Cerebellar cortex (tissue), 1 donor: ENCODE results near the gene ANKRD12.
A peak's percentile ranks its signal among the peaks of the same experiment; 100 is the strongest.

Source experiments
- DNase-seq: peaks from one replicate; pipeline ENCODE4 v3.0.0-alpha.2; 2015; ENCODE audit warnings: low spot score

ANKRD12 gene

DNA sequence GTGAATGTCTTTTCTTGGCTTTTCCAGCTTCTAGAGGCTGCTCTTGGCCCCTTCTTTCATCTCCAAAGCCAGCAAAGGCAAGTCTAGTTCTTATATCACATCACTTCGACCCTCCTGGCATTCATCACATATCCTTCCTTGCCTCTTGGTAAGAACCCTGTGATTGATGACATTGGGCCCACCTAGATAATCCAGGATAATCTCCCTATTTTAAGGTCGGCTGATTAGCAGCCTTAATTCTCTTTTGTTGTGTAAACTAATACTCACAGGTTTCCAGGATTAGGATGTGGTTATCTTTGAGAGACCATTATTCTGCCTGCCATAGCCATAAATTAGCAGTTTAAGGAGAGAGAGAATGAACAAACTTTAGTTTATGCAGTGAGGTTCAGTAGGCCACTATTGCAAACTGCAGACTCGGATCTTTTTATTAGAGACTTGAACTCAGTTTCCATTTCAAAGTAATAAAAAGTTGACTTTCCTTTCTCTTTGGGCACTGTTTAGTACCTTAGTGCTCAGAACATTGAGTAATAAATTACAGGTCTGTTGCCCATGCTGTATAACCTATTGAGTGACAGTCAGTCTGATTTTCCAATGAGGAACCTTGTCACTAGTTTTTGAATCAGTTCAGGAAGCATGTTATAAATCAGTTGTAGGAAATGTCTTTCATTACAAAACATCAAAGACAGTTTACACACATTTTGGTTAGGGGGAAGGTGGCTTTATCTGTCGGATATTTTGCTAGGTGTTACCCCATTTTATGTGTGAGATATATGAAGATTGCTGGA is 29.6 kb upstream of the ANKRD12 start:
- no peak for DNase-seq

DNA sequence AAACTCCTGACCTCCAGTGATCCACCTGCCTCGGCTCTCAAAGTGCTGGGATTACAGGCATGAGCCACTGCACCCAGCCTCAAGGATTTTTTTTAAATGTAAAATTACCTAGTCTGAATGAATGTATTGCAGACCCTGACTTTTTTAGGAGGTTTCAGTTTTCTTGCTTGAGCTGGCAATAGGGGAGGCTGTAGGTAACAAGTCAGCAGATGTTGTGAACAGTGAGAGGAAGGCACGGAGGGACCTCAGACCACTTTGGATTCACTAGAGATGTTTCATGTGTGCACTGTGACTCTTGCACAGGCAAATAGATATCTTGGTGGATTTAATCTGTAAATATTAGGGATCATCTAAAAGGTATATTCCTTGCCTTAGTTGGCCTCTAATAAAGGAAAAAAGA is 27.7 kb upstream of the ANKRD12 start:
- DNase-seq: no peak

DNA sequence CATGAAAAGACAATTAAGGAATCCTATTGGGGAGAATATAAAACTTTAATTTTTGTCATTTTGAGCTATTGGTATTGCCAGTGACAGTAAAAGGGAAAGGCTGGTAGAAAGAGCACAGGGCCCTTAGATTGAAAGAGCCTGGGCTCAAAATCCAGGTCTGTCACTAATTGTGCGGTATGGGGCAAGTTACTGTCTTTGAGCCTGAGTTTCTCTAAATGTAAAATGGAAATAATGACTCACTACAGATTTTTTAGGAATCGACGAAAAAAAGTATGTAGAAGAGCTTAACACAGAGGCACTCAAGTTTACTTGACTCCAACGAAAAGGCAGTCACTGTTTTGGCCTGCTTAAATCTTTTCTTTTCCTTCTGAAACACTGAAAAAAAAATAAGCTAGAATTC is 27.1 kb upstream of the ANKRD12 start:
- DNase-seq: no peak

DNA sequence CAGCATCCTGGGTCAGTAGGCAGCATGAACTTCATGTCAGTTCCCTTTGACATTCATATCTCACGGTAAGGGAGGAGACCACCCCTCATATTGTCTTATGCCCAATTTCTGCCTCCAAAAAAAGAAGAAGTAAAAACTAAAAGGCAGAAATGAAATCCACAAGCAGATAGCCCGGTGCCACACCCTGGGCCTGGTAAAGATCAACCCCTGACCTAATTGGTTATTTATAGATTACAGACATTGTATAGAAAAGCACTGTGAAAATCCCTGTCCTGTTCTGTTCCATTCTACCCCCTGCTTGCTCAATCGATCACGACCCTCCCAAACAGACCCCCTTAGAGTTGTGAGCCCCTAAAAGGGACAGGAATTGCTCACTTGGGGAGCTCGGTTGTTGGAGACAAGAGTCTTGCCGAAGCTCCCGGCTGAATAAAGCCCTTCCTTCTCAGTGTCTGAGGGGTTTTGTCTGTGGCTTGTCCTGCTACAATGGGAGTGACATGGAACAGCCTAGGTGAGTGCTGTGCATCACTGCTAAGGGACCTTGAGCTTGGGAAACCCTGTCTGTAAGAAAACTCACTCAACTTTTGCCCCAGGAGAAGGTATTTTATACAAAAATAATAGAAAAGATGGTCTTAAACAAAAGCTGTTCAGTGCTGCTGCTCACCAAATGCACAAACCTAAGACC is 23.0 kb upstream of the ANKRD12 start:
- no peak for DNase-seq

DNA sequence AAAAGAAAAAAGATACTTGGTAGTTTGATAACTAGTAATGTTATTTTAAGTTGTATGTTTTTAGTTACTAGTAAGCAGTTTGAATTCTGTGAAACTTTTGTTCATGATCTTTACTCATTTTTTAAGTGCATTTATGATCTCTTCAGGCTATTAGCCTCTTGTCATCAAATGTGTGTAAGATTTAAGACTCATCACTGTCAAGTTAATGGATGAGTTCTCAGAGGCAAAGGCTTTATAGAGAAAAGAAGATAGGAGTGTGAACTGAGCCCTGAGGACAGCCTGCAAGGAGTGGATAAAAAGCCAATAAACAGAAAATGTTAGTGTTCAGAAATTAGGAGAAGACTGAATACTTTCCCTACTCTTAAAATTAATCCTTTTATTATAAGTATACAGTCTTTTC is 20.6 kb upstream of the ANKRD12 start:
- no peak for DNase-seq

DNA sequence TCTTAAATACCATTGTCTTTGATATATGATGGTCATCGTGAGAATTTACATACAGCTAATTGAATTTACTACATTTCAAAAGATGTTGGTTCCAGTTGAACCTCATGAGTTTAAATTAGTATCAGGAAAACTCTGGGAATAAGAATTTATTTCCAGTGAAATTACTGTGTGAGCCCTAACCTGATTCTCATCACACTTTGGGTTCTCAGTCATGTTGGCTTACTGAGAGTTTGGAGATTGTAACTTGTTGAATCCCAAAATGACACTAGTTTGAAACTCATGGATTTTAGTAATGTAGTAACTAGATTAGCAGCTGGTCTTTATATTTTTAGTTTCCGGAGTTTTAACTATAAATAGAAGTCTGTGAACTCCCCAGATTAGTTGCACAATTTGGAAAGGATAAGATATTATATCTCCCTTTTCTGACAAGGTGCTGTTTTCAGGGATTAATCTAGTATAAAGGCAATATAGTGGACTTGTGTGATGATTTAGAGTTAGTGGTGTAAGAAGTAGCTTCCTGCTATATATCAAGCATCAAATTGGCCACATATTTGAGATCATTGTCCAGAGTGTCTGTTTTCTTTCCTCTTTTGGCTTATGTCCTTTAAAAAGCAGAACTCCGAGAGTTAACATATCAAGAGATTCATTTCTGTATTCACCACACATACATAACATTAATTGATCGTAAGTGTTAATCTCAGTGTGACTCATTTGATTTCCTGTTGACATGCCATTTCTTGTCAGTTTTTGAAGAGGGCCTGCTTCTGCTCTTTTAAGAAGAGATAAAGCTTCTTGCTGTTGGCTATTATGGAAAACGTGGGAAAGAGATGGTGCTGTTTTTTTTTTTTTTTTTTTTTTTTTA is 18.4 kb upstream of the ANKRD12 start:
- DNase-seq: no peak

DNA sequence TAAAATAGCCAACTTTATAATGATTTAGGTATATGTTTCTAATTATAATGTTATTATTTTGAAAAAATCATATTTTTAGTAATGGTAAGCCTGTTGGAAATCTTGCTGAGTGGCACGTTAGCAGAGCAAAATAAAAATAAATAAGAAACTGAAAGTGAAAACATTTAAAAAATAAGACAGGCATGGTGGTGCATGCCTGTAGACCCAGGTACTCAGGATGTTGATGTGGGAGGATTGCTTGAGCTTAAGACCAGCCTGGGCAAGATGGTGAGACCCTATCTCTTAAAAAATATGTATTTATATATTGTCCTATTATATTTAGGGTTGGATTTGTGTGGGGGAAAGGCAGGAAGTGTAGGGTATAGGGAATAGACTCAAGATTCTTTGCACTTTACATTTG is 15.8 kb upstream of the ANKRD12 start:
- DNase-seq: no peak

DNA sequence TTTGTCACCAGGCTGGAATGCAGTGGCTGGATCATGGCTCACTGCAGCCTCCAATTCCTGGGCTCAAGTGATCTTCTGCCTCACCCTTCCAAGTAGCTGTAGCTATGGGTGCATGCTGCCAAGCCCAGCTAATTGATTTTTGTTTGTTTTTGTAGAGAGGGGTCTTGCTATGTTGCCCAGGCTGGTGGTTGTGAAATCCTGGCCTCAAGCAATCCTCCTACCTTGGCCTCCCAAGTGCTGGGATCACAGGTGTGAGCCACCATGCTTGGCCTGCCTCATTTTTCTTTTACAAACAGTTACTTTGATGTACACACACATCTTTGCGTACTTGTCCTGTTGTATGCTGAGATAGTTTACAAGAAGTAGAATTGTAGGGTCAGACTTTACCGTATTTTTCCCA is 13.1 kb upstream of the ANKRD12 start:
- DNase-seq: no peak

DNA sequence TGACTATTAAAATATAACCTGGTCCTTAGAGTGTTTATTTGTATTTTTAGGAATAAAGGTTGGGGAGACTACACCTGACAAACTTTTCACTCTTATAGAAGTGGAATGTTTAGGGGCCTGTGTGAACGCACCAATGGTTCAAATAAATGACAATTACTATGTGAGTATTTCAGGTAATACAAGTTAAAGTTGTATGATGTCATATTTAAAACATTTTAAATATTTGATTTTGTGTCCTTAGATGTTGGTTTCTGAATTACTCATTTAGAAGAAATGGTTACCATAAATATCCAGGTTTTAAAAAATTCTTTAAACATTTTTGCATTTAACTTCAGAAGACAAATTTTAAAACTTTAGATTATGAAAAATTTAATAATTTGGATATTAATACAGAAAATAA is 11.8 kb upstream of the ANKRD12 start:
- no peak for DNase-seq

DNA sequence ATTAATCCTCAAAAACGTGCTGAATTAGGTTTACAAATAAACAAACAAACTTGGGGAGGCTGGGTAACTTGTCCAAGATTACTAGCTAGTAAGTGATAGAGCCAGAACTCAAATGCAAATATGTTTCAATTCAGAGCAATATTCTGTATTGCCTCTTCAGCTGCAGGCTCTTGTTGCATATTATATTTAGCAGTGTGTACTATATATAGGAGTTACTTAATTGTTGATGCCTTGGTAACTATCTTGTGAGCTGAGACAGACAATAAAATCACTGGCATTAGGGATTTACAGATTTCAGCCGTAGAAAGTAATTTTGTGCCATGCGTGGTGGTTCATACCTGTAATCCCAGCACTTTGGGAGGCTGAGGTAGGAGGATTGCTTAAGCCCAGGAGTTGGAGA is 10.2 kb upstream of the ANKRD12 start:
- DNase-seq: no peak

DNA sequence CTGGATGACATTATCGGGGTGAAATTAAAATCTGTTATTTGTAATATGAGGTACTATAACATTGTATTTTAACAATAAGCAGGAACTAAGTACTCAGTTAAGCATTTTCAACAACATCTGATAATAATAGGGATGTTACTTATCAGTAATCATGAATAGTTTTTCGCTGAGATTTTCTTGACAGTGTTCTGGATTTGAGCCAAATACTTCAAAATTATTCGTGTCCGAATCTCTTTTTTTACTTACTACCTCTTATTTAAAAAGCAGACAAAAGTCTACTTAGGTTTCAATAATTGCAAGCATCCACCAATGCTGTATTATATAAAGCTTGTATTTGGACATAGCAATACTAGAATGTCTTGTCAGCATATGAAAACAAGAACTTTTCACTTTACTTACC is 6.4 kb upstream of the ANKRD12 start:
- DNase-seq: no peak

DNA sequence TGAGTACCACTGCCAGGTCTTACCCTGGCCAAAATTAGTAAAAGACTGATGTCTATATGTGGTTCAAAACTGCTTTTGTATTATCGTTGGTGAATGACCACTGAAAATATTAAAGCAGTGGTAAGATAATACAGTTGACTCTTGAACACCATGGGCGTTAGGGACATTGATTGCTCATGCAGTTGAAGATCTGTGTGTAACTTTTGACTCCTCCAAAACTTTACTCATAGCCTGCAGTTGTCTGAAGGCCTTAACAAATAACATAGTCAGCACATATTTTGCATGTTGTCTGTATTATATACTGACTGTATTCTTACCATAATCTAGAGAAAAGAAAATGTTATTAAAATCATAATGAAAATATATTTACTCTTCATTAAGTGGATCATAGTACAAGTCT is 5.8 kb upstream of the ANKRD12 start:
- DNase-seq: no peak

DNA sequence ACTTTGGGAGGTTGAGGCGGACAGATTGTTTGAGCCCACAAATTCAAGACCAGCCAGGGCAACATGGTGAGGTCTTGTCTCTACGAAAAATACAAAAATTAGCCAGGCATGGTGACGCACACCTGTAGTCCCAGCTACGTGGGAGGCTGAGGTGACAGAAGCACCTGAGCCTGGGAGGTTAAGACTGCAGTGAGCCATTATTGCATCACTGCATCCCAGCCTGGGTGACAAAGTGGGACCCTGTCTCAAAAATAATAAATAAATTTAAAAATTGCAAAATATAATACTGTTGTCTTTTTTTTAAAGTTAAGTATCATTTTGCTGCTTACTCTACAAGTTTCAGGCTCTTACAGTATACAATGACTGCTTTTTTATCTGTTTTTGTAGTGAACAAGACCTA is 4.0 kb upstream of the ANKRD12 start:
- no peak for DNase-seq

DNA sequence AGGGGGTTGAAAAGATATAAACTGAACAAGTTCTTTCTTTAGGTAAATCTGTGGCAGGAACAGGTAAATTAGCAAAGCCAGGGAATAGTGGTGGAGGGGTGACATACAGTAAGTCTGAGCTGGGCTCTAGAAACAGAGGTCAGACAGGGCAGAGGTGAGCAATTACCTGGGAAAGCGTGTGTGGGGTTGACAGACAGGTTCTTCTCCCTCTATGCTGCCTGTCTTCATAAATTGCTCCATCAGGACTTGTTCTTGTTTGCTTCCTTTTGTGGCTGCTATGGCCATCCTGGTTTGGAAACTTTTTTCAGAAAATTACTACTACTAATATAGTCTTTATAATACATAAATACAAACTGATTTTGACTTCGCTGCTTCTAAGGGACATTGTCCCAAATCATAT is 3.4 kb upstream of the ANKRD12 start:
- DNase-seq: no peak

DNA sequence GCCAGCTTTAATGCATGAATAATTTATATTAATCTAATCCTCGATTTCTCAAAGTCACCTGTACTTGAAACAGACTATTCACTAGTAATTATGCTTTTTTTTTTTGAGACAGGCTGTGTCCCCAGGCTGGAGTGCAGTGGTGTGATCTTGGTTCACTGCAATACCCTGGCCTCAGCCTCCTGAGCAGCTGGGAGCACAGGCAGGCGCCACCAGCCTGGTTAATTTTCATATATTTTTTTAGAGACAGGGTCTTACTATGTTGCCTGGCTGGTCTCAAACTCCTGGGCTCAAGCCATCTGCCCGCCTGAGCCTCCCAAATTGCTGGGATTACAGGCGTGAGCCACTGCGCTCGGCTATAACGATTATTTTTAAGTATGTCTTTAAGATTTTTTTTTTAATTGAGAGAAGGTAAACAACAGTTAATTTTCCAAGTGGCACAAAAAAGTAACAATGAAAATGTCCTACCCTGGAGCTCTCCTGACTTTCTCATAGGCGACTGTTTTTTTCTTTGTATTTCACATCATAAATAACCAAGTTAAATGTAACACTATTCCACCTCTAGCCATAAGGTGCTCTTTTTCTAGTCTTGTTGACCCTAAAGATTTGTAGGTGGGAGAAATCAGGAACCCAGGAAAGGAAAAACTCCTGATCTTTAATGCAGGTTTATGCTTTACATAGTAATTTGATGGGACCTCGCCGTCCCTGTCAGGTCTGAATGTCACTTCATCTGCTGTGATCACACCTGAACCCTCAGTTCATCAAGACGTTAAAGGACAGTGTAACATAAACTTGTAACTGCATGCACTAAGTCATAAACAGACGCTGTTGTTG is 1.3 kb upstream of the ANKRD12 start:
- no peak for DNase-seq

DNA sequence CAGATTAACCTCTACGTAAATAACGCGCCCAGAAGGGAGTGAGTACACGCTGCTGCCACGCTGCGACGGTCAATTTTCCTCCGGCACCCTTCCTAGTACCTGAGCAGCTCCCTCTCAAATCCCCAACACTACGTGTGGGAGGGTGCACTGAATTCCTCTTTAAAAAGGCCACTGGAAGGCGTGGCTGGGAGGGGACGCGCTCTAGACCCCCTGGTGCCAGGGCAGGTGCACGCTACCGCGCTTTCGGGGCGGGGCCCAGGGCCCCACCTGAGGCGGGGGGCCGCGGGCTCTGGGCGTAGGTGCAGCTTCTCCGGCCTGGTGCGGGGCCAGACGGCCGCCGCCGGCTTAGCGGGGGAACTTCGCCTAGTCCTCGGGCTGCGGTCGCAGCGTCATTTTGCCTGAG is 668 bp upstream of the ANKRD12 start:
- DNase-seq: peak; percentile 65

DNA sequence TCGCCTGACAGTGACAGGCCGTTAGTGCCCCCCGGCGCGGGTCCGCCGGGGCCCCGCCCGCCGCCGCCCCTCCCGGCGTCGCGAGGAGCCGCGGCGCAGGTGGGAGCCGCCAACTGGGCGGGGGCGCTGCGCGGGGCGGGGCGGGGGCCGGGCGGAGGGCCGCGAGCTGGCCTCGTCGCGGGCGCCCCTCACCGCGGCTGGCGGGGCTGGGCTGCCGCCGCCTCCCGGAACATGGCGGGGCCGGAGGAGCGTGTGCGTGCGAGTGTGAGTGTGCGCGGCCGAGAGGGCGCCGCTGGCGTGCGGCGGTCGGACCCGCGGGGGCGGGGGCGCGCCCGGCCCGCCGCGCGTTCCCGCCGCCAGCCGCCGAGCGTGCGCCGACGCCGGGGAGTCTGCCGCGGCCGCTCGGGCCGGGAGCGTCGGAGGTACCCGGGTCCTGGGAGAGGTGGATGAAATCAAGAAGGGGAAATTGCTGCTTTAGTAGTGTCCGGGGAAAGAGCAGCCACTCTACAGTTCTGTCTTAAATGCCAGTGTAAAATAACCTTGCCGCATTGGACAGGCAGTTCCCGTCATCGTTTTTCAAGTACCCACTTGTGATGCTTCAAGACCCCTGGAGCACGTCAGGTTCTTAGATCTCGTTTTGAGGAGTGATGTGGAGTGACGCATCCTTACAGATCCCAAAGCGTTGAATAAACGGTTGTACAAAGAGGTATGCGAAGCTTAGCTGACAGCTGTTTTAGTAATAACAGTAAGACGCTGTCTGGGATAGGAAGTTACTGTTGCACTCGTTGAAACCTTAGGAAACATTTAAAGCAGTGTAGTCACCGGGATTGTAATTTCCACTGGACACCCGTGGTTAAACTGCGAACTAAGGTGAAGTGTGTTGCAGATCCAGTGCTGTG is 836 bp downstream of the ANKRD12 start:
- peak; percentile 58 for DNase-seq

DNA sequence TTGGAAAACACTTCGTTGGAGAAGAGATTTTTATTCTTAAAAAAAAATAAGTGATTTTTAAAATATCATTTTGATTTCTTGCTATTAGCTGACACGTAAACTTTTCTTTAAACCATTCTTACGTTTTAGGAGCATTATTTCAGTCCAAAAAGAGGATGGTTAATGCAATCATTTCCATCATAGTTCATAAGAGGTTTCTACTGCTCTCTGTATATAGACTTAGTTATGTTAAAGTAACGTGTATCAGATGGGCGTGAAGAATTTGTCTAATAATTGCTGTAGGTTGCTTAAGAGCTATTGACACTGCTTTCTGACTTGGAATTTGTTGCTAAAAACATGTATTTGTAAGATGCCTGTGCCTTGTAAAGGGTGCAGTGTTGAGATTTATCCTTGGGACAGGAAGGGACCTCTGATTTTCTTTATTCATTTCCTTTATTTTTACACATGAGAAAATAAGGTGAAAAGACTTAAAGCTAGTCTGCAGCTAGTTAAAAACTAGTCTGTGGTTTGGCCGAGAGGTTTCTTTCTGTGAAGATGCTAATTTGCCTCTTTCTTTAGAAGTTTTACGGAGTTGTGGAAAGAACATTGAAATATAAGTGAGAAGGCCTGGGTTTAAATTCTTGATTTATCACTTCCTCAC is 2.9 kb downstream of the ANKRD12 start:
- DNase-seq: no peak

DNA sequence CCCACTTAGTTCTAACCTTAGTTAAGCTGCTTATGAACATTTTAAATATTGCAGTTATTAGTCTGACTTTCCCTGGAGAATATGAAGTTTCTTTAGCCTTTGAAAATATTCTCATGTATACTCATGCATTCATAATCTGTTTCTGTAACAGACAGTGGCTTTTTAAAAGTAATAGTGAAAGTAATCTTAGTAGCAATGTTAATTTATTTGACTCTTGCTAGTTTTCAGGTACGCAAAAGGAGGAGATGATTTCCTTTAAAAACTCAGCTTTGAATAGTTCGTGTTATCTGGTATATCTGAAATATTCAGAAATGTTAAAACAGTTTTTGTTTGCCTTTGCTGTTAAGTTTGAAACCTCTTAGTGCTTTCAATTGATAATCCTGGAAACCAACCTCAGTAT is 3.8 kb downstream of the ANKRD12 start:
- DNase-seq: no peak

DNA sequence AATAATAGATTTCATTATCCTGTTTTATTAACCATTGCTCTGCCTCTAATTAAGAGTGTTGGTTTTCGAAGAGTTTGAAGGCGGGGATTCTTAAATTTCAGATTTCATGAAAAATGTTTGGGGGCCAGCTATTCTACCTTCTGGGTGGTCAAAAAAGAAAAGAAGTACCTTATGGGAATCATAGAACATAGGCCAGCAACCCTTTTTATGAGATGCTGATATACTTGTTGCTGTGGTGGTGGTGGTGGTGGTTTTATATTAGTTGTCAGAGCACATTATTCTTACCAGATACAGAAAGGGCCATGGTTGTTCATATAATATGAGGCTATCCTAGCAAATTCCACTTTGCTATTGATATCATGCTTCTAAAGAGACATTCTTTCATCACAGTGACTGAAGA is 4.4 kb downstream of the ANKRD12 start:
- DNase-seq: no peak

DNA sequence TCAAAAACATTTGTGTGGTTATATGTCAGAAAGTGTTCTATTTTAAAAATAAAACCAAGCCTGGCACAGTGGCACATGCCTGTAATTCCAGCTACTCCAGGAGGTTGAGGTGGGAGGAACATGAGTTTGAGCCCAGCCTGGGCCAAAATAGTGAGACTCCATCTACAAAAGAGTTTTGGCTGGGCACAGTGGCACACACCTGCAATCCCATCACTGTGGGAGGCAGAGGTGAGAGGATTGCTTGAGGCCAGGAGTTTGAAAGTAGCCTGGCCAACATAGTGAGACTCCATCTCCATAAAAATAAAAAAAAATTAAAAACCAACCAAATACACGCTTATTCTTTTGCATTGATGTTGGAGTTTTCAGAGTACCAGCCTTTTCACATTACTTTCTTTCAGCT is 9.6 kb downstream of the ANKRD12 start:
- DNase-seq: no peak
